OCI-LY7 (cell line): ENCODE data around the gene TDRD10.

ENCODE experiments used
- EZH2phosphoT487 ChIP-seq: fragments of 200-600 bp; sonication (generic); IDR thresholded peaks from 2 replicates; pipeline ENCODE4 v1.6.1; 2018; ENCODE audit warnings: low read depth, borderline replicate concordance, mild to moderate bottlenecking, mixed run types, antibody characterized with exemption, low read length, moderate library complexity, mixed read lengths
- TF ChIP-seq, protein P1 (sequence below): fragments of 200-600 bp; sonication (generic); conservative IDR thresholded peaks from 2 replicates; pipeline ENCODE4 v1.5.1; 2014; ENCODE audit warnings: mild to moderate bottlenecking, antibody characterized with exemption, low read length, moderate library complexity, mixed read lengths

DNA sequence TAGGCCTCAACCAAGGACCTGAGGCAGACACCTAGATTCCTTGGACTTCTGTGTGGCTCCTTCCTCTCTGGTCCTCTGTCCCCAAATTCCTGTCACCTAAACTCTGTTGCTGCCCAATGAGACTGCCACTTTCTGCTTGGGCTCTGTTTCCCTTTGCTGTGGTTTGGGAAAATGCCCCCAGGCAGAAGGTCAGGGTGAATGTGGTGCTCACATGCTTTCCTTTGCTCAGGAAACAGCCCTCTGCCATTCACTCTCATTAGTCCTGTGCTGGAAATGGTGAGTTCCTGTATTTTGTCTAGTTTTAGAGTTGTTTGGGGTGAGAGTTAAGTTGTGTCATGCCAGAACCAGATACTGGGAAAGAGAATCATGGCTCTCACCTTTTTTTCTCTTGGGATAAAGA, 22.9 kb downstream of the TDRD10 start:
- TF ChIP-seq, protein P1, sequence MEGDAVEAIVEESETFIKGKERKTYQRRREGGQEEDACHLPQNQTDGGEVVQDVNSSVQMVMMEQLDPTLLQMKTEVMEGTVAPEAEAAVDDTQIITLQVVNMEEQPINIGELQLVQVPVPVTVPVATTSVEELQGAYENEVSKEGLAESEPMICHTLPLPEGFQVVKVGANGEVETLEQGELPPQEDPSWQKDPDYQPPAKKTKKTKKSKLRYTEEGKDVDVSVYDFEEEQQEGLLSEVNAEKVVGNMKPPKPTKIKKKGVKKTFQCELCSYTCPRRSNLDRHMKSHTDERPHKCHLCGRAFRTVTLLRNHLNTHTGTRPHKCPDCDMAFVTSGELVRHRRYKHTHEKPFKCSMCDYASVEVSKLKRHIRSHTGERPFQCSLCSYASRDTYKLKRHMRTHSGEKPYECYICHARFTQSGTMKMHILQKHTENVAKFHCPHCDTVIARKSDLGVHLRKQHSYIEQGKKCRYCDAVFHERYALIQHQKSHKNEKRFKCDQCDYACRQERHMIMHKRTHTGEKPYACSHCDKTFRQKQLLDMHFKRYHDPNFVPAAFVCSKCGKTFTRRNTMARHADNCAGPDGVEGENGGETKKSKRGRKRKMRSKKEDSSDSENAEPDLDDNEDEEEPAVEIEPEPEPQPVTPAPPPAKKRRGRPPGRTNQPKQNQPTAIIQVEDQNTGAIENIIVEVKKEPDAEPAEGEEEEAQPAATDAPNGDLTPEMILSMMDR: no peak
- TF ChIP-seq EZH2phosphoT487: no peak
